Mesenteric fat pad (tissue), 1 donor: ENCODE measurements around the gene SP4. TPM values are rescaled to one million over a fixed set of nuclear protein-coding genes. Genes with fewer than 3 reads are reported as not detected.

Experiments used
- DNase-seq: peaks from one replicate; pipeline ENCODE4 v3.0.0-alpha.2; 2020; ENCODE audit warnings: low spot score
- total RNA-seq: library from RNA; stranded (reverse); fragmentation: NEBNext Ultra II Directional; extraction: Animal tissue kit (Norgen Biotek cat#: 25700); gene quantifications from one replicate; pipeline ENCODE4 v1.2.1, GENCODE V29; 2021
- donor health status: DM: yes; HTN: yes; CAD: no.

Gene SP4
- total RNA-seq, 1 donor from 2014 or later: 3.1 TPM

DNA sequence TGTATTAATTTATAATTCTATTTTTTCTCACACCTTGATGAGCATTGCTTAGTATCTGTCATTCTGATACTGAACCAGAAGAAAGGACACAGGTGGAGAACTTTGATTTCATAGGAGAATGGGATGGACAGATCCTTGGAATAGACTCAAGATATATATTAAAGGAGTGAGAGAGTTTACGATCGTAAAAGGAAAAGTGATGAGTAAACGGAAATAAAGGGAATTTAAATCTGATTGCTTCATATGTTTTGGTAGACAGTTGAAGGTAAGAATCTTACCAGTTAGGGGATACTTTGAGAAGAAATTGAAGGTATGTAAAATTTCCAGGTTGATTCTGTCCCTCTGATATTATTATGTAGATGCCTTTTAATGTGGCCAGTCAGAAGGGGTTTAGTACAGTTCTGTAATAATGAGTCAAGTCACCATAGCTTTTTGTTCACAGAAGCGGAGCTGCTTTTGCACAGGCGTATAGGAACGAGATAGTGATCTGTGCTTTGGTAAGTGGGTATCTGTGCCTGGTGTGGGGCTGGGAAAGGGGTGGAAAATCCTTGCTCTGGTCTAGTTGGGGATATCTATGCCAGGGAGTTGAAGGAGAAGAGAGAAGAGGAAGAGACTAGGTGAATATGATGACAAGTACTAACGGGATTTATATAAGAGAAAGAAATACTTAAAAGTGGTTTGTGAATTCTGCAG, 15.4 kb downstream of the SP4 start:
- no peak for DNase-seq

DNA sequence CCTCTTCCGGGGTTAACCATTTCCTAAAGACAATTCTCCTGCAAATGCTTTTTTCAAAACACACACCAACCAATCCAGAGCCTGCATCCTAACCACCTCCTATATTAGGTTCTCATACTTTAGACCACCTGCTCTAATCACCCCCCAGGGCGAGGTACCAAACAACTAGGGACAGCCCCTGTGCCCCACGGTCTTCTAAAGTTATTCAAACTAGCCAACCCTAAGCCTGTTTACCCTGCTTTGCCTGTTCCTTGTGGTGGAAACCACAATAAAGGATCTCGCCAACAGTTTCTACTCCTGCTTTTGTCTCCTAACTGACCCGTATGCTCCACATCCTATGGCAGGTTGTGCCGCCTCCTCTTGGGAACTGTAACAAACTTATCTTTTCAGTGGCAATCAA, 21.1 kb downstream of the SP4 start:
- DNase-seq: no peak

DNA sequence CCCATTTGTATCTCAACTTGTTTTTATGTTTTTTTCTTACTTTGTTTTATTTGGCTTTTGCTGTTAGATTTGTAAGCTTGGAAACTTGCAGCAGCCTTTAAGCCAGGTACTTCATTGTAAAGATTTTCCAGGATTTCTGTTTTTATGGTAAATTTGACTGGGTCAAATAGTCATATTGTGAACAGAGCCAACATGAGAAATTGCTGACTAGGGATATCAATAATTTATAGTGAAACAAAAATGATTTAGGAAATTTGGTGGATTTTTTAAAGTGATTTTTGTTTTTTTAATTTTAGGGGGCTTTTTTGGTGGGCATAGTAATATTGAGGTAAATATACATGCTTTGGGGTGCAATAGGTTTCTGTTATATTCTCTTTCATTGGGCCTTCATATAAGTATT, 22.2 kb downstream of the SP4 start:
- DNase-seq: no peak

DNA sequence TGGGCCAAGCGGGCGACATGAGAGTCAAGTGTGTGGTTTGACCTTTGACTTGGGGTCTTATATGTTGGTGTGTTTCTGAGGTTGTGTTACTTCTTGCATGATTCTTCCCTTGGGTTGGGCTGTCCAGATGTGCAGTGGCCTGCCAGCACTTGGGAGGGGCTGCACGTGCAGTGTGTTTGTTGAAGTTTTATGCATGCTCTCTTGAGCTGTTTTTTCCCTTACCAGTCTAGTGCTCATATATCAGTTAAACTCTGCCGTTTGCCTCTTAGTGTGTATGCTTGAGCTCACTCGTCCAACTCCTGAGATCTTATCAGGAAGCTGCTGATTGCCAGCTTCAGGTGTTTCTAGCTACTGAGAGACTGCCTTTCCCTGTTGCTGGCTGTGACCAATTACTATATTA, 23.1 kb downstream of the SP4 start:
- DNase-seq: no peak

DNA sequence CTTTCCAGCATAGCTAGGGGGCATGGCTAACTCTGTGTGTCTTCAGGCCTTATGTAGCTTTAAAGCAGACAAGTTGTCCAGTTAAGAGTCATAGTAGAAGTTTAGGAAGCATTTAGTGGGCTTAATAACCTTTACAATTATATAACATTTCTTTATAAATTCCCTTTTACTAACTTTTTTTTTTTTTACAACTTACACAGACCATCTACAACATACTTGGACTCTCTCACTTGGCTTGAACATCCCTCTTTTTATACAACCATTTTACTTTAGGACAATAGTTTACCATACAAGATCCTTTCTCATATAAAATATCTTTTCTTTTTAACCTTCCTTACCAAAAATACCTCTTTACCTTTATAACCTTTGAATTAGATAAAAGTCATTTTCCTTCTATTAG, 26.3 kb downstream of the SP4 start:
- DNase-seq: no peak

DNA sequence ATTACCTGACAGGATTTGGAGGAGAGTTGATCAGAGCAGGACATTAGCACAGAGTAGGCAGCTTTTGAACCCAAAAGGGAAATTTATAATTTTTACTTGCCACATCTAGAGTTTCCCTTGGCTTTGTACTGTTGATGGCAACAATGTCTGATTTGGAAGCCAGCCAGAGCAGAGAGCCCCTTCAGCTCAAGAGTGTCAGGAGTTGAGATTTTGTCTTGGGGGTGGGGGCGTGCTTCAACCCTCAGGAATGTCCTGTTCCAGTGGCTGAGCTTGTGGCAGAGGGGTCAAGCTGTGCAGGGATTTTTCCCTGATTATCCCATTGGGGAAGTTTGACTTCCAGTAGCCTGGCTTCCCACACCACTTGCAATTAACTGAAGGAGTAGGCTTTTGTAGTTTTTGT, 27.0 kb downstream of the SP4 start:
- no peak for DNase-seq

DNA sequence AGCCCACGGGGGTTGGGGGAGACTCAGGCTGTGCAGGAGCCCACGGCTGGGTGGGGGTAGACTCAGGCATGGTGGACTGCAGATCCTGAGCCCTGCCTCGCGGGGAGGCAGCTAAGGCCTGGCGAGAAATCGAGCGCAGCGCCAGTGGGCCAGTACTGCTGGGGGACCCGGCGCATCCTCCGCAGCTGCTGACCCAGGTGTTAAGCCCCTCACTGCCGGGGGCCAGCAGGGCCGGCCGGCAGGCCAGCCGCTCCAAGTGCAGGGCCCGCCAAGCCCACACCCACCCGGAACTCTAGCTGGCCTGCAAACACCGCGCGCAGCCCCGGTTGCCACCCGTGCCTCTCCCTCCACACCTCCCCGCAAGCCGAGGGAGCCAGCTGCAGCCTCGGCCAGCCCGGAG, 33.4 kb downstream of the SP4 start:
- DNase-seq: no peak

DNA sequence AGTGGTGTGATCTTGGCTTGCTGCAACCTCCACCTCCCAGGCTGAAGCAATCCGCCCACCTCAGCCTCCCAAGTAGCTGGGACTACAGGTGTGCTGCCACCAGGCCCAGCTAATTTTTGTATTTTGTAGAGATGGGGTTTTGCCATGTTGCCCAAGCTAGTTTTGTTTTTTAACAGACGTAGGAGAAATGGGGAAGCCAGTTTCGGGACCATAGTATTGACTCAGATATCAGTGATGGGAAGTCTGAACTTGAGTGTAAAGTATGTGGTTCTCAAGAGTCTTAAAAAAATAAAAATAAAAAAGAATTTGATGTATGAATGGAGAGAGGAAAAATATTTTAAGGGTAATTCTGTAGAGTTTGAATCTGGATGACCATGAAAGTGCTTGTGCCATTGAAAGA, 34.2 kb downstream of the SP4 start:
- no peak for DNase-seq

DNA sequence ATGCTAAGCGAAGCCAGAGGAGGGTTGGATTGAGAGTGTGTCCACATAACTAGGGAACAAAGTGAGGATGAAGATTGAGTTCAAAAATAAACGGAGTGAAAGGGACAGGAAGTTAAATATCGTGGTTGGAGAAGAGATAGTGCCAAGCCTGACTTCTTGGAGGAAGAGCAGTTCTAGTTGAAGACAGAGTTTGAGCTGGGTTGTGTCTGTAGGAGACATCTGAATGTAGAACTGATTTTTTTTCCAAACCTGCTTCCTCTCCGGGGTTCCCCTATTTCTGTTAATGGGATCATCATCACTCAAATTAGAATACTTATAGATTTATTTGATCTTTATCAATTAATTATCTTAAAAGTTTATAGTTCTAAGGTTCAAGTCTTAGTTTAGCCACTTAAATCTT, 35.6 kb downstream of the SP4 start:
- no peak for DNase-seq

DNA sequence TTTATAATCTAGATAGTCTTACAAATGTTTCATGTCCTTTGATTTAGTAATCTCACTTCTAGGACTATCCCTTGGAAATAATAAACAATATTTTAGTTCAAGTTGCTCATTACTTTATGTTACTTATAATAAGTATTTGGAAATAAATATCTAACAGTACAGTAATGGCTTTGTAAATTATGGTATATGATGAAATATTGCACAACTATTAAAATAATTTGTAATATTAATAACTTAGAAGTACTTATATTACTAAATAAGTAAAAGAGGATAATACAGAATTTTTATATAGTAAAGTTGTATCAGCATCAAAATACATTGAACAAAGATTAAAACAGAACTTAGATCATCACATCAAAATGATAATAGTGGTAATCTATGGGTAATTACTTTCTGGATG, 41.1 kb downstream of the SP4 start:
- no peak for DNase-seq

DNA sequence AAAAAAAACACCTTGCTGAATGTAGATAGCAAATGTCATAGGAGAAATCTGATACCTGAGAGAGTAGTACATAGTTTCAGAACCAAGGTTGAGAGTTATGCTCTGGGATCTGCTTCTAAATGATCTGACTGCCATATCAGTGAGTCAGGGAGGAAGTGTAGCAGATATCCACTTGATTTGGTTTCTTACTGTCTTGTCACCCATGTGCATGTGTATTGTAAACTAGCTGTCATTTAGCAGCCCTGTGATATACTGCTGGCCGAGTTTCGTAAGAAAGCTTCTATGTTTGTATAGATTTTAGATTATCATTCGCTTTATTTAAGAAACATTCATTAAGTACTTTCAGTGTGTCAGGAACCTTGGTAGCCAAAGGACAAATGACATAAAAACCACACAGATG, 42.0 kb downstream of the SP4 start:
- DNase-seq: no peak

DNA sequence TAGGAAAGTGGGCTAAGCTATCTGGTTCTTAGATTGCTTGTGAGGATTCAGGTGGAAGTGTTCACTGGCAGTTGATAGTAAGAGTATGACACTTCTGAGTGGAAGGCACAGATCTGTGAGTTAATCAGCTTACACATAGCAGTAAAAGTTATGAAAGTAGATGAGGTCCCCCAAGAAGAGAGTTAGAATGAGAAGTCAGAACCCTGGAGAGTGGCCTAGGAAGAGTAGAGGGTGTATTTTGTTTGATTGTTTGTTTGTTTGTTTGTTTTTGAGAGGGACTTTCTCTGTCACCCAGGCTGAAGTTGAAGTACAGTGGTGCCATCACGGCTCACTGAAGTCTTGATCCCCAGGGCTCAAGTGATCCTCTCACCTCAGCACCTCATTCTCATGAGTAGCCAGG, 44.1 kb downstream of the SP4 start:
- no peak for DNase-seq

DNA sequence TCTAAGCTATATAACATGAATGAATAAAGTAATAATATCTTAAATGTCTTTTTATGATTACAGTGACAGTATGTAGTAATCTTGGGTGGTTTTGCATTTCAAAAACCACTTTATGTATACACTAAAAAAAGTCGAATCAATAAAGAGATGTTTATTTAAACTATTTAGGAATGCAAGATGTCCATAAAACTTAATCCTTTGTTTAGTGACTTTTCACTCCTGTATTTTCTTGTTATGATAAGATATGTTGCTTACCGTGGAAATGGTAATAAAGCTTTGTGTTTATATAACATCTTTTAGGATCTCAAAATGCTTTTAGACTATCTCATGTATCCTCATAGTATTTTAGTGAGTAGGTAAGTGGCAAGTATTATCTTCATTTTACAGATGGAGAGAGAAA, 48.5 kb downstream of the SP4 start:
- DNase-seq: no peak

DNA sequence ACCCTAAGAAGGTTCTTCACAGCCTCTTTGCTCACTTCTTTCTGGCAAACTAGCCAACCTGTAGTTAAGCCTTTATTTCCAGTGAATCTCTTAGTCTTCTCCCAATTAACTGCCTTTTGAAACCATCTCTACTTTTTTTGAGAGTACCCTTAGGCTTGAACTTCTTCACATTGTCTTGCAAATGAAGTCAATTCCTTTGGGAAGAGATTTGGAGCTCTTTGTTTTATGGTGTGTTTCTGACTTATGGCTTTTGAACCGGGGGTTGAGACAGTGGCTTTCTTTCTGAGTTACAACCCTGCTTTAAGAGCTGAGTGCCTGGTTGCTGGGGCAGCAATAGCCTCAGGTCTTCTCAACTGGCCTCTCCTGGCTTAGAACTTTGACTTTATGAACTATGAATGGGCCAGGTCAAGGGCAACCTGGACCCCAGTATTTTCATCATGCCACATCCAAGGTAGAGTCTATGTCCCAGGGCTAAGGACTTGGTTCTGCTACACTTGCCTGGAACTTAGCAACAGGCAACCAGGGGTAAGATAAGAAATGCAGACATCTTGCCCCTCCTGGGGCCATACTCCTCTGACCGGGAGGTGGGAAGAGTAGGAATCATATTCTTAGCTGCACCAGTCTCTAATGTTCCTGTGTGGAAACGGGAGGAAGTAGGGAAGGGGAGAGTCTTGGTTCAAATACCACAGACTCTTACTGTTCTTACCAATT, 53.0 kb downstream of the SP4 start:
- DNase-seq: no peak

DNA sequence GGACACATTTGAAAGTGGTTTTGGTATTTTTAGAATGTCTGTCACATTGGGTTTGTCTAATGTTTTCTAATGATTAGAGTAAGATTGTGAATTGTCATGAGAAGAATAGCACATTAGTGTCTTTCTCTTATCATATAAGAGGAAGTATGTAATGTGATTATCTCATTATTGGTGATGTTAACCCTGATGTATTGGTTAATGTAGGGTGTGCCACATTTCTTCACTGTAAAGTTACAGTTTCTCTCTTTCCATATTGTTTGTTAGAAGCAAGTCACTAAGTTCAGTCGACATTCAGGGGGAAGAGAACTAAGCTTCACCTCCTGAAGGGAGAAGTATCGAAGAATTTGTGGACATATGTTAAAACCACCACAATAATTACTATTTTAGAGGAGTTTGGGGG, 58.6 kb downstream of the SP4 start:
- DNase-seq: no peak

DNA sequence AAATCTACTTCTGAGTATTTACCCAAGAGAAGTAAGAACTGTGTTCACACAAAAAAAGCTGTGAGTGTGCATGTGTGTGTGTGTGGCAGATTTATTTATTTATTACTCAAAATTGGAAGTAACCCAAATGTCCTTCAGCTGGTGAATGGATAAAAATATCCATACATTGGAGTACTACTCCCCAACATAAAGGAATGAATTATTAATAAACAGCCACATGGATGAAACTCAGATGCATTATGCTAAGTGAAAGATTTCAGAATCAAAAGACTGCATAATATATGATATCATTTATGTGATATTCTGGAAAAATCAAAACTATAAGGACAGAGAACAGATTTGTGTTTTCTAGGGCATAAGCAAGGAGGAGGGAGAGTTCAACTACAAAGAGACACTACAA, 67.8 kb downstream of the SP4 start:
- no peak for DNase-seq

DNA sequence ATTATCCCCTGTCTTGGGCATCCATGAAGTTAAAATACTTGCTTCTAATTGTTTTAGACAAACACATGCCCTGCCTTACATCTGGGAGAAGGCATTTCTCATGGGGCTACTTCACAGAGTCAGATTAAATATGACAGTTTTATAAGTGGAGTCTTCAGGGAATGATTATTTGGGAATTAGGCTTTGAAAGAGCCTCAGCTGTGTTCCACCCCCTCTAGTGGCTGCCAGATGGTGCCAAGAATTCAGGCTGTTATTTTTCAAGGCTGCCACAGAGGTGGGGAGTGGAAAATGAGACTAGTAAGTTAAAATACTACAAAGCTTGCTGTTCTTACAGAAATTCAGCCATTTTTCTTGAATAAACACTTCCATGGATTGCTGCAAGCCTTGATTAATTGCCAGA, 69.2 kb downstream of the SP4 start:
- DNase-seq: no peak

DNA sequence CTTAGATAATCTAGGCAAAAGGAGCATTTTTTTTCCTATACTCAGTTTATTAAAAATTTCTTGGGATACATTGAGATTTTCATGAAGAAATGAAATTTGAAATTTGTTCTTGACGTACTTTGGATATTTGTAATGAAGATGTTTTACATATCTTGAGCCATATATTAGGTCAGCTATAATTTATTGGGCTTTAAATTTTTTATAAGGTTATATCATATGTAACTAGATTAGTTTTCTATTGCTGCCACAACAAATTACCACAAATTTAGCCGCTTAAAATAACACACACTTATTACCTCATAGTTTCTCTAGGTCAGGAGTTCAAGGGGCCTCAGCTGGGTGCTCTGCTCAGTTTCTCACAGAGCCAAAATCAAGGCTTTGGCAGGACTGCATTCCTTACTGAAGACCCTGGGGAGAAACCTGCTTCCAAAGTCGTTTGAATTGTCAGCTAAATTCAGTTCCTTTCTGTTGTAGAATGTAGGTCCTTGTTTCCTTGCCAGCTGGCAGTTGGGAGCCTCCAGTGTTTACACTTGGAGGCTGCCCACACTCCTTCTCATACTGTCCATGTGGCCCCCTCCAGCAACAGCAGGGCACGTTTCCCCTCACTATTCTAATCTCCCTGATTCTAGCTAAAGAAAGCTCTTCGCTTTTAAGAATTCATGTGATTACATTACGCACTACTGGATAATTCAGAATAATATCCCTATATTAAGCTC, 72.4 kb downstream of the SP4 start:
- no peak for DNase-seq

DNA sequence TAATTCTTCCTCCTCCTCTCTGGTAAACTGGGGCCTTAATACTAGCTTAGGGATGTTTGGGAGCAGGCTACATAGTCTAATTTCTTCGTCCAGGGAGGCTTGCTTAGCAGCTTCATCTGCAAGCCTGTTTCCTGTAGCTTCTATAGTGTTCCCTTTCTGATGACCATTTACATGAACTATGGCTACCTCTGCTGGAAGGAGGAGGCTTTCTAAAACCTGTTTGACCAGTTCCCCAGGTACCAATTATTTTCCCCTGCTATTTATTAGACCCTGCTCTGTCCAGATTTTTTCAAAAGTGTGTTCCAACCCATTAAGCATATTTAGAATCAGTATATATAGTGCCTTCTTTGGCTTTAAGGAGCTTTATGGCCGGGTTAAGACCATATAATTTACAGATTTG, 76.1 kb downstream of the SP4 start:
- DNase-seq: no peak

DNA sequence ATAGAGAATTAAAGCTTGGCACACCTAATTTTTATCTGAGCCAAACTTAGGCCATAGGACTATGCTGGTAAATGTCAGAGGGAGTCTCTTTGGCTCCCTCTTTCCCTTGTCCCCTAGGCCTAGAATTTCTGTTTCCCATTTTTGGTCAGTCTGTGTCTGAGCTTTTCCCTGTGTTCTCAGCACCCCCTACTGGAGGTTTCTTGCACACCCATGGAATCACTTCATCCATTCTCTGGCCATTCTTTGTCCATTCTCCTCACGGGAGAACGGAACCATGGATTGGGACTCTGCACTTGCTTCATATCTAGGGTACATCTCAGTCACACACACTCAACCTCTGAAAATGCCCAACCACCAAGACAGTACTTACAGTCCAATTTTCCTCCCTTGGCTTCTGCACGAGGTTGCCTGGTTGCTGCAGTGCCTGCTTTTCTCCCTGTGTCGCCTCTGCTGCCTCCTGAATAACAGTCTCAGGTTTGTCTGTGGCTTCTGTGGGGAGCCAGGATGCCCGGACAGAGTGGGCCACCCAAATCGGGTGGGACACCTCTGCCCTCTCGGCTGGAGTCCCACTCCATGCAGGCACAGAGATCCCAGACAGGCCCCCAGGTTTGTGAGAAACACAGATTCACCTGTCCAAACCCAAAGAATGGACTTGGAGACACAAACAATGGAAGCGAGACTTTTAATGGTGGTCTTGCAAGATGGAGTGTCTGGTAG, 79.9 kb downstream of the SP4 start:
- no peak for DNase-seq

DNA sequence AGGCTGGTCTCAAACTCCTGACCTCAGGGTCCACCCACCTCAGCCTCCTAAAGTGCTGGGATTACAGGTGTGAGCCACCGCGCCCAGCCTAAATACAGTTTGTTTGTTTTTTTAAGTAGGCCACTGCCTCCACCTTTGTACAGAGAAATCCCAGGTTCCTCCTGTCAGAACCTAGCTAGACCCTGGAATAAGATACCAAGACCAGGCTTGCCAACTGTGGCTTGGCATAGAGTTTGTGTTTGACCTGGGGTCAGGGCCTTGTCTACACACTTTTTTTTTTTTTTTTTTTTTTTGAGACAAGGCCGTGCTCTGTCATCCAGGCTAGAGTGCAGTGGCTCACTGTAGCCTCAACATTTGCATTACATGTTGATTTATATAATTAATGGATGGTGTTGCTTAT, 80.7 kb downstream of the SP4 start:
- DNase-seq: no peak

DNA sequence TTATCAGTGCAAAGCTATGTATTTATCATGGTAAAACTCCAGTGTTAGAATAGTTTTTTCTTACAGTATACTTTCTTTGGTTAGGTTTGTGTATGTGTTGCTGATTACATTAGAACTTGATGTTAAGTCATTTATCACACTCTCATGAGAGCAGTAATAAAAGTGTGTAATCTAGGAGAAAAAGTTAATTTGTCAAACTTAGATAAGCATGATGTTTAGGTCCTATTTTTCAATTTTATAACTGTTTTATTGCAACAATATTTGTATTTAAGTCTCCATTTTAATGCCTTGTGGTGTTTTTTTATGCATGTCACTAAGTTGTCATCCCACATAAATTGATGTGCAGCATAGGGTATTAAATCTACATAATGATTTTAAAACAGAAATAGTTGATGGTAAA, 86.2 kb downstream of the SP4 start:
- DNase-seq: no peak
